Fibroblast of peridontal ligament (primary cell): ENCODE results near the gene CNDP2.
"Not testable (repeated sequence)": the region's sequence is repeated elsewhere in the genome, so short reads cannot be mapped to it uniquely, and the experiment has no call there.

Source experiments
- DNase-seq: peaks from one replicate; pipeline ENCODE4 v3.0.0-alpha.2; 2010; ENCODE audit errors: extremely low read depth

Gene CNDP2

DNA sequence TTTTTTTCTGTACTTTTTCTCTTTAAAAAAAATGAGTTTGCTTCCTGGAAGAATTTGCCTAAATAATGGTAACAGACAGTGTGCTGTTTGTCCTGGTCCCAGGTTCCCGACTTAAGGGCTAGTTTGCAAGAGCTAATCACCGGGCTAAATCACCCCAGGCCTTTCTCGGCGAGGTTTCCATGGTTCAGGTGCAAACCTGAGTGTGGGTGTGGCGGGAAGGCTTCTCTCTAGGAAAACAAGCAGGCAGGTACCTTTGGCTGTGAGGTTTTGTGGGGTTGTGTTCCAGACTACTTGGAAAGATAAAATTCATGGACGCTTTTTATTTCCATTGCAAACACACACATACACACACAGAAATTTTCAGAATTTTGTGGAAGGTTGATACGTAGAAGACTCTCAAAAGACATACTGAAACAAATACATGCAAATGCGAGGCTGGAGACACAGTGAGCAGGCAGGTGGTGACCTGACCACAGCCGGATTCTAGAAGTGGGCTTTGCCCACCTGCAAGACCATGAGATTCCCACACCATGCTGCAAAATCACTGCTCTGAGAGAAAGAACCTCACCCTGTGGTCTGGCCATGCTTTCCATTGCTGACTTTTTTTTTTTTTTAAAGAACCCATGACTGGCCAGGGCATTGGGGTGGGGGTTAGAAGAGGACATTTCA lies 39.0 kb downstream of the CNDP2 start:
- DNase-seq: no peak

DNA sequence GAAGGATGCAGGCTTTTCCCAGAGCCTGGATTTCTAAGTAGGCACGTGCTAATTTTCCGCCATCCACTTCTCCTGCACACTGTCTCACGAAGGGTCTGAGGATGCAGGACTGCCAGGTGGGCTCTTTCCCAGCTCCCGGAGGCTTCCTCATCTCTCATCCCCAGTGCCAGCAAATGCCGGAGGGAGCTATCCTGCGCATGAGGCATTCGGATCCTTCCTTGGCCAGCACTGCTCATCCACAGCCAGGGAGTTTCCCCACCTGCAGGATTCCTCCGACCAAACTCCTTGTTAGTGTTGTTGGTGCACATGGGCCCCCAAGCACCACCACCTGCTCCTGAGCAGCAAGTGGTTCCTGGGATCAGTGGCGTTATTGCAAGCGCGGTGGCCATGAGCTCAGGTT lies 43.1 kb downstream of the CNDP2 start:
- DNase-seq: no peak

- peak; percentile 2 for DNase-seq
Observed at GRCh38 chr18:74540652-74541421, 44.7 kb downstream of the CNDP2 start.

DNA sequence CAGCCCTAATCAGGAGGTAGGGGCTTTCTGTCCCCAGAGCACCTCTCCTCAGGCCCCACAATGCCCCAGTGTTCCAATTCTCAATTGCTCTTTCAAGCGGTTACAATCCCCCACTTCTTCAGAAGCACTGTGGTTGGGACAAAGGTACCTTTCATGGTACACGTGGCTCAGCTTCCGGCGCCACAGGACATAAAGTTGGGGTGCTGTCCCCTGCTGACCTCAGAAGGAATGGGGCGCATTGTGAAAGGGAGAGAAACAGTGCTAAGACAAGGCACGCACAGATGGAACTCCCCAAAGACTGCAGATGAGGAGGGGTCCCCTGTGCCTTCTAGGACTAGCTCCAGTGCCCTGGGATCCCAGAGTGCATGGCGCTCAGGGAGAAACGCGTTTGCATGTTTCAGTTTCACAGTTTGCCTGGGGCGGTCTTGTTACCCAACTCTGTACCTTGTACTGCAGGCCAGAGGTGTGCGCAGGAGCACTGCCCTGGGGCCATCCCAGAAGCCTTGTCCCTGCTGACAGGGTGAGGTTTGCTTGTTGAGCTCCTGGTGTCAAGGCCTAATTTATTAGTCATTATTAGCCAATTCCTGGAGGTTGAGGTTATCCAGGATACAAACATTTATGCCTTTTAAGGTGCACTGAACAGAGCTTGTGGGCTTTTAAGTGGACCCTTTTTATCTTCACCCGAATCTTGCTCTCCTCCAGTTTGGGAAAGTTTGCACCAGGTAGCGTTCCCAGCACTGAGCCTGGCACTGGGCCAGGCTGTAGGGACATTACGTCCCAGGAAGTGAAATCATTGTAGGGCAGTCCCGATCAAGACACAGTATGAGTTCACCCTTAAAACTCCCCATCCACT lies 45.8 kb downstream of the CNDP2 start:
- DNase-seq: no peak

- DNase-seq: no peak
Observed at GRCh38 chr18:74544898-74545297, 48.7 kb downstream of the CNDP2 start.

DNA sequence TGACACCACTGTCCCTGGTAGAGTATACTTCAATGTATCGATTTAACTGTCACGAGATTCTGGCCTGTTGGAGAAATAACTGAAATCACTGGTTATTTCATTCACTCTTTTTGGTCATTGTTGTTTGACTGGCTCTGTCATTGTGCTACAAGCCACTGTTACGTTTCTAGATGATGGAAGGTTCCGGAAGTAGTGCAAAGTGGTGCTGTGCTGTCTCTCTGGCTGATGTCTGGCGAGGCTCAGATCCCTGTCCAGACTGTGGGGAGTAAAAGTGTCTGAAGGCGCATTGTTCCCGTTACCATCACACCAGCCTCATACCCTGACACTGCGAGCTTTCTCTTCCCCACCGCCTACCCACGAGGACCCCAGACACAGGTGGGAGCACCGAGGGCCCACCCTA lies 49.8 kb downstream of the CNDP2 start:
- no peak for DNase-seq

- peak; percentile 60 for DNase-seq
Observed at GRCh38 chr18:74546751-74547530, 50.8 kb downstream of the CNDP2 start.

- no peak for DNase-seq
Observed at GRCh38 chr18:74547860-74548259, 51.7 kb downstream of the CNDP2 start.

- DNase-seq: no peak
Observed at GRCh38 chr18:74549591-74550104, 53.5 kb downstream of the CNDP2 start.

- DNase-seq: no peak
Observed at GRCh38 chr18:74550886-74551285, 54.7 kb downstream of the CNDP2 start.

GRCh38 chr18:74551452-74551851 lies 55.3 kb downstream of the CNDP2 start:
- DNase-seq: no peak

- DNase-seq: peak; percentile 88
Observed at GRCh38 chr18:74551936-74552555, 55.9 kb downstream of the CNDP2 start.

- no peak for DNase-seq
Observed at GRCh38 chr18:74556126-74556525, 60.0 kb downstream of the CNDP2 start.

DNA sequence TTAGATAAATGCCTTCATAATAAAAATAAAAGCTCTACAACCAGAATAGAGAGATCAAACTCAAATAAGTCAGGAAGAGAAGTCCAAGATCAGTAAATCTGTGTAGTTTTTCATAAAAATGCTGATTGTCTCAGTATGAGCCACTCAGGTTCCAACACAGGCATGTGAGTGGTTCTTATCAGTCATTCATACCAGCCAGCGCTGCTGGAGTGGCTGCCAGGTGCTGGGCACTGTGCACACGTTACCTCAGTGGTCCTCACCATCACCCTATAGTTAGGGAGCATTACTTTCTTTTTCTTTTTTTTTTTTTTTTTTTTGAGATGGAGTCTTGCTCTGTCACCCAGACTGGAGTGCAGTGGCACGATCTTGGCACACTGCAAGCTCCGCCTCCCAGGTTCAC lies 61.9 kb downstream of the CNDP2 start:
- DNase-seq: no peak

DNA sequence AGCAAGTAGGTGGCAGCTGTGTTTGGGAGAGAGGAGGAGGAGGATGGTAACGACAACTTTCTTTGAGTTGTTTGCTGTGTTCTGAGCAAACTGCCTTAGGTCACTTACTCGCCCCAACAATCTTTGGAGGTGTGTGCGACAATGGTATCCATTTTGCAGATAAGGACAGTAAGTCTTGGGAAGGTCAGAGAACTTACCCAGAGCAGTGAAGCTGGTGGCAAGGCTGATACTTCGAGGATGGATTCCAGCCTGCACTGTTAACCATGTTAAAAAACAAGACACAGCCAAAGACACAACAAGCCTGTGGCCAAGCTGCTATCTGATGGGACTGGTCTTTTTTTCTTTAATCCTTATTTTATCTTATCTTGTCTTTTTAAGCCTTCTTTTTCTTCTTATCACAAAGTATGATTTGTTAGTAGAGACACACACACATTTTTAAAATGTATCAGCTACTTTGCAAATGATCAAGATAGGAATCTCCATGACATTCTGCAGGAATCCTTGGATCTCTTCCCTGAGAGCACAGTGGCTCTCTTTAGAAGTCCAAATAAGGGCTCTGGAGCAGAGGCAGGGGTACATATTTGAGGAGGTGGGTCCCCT lies 66.1 kb downstream of the CNDP2 start:
- no peak for DNase-seq

GRCh38 chr18:74562775-74563174 lies 66.6 kb downstream of the CNDP2 start:
- DNase-seq: no peak

DNA sequence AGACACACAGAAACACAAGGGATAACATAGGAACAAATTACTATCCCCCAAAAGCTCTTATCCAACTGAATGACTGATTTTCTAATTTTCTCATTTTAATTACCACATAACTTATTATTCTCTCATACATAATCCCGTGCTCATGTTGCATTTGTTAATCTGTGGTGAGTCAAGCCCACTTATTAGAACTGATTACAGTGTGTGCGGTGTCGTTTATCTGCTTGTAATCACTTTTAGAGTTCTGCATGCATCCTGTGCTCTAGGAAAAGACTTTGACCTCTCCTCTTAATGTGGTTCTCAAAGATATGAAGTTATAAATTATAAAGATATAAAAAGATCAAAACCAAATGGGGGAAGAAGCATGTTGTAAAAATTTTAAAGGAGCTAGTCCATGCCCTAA lies 67.8 kb downstream of the CNDP2 start:
- DNase-seq: no peak

DNA sequence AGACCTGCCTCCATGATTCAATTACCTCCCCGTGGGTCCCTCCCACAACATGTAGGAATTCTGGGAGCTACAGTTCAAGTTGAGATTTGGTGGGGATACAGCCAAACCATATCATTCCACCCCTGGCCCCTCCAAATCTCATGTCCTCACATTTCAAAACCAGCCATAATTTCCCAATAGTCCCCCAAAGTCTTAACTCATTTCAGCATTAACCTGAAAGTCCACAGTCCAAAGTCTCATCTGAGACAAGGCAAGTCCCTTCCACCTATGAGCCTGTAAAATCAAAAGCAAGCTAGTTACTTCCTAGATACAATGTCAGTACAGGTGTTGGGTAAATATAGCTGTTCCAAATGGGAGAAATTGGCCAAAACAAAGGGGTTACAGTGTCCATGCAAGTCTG lies 69.0 kb downstream of the CNDP2 start:
- DNase-seq: not testable (repeated sequence)

DNA sequence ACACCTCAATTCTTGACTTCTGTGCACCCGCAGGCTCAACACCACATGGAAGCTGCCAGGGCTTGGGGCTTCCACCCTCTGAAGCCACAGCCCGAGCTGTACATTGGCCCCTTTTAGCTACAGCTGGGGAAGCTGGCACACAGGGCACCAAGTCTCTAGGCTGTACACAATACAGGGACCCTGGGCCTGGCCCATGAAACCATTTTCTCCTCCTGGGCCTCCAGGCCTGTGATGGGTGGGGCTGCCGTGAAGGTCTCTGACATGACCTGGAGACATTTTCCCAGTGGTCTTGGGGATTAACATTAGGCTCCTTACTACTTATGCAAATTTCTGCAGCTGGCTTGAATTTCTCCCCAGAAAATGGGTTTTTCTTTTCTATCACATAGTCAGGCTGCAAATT lies 69.8 kb downstream of the CNDP2 start:
- not testable (repeated sequence) for DNase-seq

DNA sequence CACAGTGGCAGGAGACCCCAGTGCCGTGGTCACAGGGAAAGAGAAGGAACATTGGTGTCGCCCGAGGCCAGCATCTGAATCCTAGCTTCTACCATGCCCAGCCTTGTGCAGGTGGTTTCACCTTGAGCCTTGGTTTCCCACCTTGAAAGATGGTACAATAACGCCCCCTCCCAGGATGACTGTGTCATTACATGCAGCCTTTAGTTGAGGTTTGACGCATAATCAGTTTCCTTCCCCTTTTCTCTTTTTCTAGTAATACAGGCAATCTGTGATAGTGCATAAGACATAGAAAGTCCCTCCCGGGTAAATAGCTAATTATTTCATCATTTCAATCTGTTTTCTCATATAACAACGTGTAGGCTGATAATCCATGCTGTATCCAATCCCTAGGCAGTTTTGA lies 71.7 kb downstream of the CNDP2 start:
- DNase-seq: no peak

DNA sequence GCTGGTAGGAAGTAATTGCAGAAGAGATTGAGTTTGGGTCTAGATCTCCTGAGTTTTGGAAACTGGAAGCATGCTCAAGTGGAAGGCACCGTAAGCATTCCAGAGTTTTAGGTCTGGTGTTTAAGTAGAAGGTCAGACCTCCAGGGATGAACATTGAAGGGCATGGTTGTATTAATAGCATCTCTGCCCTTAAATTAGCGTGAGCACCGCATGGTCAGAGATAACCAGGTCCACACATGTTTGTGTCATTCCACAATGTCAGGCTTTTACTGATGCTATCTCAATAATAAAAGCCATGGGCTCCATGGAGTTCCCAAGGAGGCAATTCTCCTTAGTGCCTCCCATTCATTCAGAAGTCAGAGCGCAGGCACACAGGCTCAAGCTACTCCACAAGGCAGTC lies 73.2 kb downstream of the CNDP2 start:
- no peak for DNase-seq
